Stimulated activated CD4-positive, alpha-beta T cell treated with anti-CD3 and anti-CD28 coated beads, Interleukin-4, amount 100 ng/mL, for 24 hours (primary cell): ENCODE results near the gene KRTAP5-7.
"Not testable (repeated sequence)": the region's sequence is repeated elsewhere in the genome, so short reads cannot be mapped to it uniquely, and the experiment has no call there.

ENCODE experiments used
- DNase-seq: peaks from one replicate; pipeline ENCODE4 v3.0.0-alpha.2; 2020

The KRTAP5-7 gene

DNA sequence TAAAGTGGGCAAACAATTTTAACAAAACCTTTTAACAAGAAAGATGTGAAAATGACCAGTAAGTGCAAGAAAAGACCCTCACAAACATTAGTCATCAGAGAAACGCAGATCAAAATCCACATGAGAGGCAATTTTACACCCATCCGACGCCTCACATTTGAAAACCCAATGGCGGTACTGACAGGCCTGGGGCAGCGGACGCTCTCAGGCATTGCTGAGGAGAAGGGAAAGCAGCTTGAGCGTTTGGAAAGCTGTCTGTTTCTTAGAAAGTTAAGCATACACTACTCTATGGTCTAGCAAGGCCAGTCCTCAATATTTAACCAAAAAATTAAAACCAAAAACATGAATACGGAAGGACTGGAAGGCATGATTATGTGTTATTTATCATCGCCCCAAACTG is 8.8 kb downstream of the KRTAP5-7 start:
- DNase-seq, result no peak

DNA sequence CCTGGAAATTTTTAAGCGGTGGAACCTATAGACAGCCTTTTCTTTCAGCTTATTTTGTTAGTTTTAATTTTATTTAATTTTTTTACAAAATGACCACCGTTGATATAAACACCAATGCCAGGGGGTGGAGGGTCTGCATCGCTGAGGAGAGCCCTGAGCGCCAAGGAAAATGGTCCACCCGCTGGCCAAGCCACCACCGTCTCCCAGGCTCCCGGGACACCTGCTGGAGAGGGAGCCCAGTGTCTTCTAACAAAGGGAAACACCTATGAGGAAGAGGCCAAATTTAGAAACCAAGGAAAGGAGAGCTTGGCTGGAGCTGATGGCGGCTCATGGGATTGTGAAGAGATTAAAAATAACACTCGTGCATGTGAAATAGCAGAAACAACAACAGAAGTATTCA is 10.5 kb downstream of the KRTAP5-7 start:
- no peak for DNase-seq

DNA sequence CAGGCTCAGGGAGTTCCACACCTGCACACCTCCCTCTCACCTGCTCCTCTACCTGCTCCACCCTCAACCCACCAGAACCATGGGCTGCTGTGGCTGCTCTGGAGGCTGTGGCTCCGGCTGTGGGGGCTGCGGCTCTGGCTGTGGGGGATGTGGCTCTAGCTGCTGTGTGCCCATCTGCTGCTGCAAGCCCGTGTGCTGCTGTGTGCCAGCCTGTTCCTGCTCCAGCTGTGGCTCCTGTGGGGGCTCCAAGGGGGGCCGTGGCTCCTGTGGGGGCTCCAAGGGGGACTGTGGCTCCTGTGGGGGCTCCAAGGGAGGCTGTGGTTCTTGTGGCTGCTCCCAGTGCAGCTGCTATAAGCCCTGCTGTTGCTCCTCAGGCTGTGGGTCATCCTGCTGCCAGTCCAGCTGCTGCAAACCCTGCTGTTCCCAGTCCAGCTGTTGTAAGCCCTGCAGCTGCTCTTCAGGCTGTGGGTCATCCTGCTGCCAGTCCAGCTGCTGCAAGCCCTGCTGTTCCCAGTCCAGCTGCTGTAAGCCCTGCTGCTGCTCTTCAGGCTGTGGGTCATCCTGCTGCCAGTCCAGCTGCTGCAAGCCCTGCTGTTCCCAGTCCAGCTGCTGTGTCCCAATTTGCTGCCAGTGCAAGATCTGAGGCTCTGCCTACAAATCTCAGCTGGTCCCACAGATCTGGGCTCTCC is 11.1 kb downstream of the KRTAP5-7 start, which contains the start of gene KRTAP5-8:
Gene KRTAP5-8 (plus strand): TSS at position 49 of the 689 bp plus-strand sequence. CDS start 31 bp downstream, at position 80.
- DNase-seq, result not testable (repeated sequence)

DNA sequence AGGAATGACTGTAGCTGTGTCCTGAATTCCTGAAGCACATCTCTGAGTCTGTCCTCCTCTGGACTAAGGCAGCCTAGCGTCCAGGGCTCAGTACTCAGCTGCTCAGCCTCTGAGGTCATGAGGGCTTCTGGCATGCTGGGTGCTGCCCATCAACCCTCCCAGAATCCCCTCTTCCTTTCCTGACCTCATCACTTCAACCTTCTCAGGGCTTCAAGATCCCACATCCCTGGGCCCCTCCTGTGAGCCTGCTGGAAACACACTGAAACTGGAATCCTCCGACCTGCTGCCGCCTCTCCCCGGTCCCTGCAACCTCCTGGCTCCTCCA is 11.6 kb downstream of the KRTAP5-7 start:
- no peak for DNase-seq

DNA sequence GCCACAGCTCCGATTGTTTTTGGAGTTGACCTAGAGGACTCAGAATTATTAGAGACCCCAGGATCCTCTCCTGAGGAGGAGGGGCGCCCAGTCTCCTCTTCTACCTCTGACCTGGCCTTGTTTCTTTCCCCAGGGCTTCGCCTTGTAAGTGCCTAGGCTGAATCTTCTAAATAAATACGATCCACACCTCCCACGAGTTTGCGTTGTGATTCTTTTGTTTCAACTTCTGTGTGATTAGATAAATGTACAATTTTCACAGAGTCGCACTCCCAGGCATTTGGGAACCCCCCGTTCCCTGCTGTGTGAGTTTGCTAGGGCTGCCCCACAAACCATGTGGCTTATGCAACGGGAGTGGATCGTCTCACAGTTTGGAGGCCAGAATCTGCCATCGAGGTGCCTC is 11.9 kb downstream of the KRTAP5-7 start:
- no peak for DNase-seq

DNA sequence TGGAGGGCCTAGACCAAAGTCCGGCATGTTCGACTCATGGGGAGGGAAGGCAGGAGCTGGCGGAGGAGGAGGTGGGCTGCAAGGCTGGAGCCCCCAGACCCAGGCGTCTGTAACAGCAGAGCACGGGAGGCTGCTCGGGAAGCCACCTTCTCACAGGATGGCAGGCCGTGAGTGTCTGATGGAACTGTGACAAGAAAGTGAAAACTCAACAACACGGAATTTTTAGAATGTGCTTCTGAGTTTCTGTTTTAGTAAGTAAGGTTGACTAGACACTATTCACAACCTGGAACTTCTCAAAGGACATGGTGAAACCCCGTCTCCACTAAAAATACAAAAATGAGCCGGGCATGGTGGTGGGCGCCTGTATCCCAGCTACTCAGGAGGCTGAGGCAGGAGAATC is 12.9 kb downstream of the KRTAP5-7 start:
- DNase-seq, result not testable (repeated sequence)

DNA sequence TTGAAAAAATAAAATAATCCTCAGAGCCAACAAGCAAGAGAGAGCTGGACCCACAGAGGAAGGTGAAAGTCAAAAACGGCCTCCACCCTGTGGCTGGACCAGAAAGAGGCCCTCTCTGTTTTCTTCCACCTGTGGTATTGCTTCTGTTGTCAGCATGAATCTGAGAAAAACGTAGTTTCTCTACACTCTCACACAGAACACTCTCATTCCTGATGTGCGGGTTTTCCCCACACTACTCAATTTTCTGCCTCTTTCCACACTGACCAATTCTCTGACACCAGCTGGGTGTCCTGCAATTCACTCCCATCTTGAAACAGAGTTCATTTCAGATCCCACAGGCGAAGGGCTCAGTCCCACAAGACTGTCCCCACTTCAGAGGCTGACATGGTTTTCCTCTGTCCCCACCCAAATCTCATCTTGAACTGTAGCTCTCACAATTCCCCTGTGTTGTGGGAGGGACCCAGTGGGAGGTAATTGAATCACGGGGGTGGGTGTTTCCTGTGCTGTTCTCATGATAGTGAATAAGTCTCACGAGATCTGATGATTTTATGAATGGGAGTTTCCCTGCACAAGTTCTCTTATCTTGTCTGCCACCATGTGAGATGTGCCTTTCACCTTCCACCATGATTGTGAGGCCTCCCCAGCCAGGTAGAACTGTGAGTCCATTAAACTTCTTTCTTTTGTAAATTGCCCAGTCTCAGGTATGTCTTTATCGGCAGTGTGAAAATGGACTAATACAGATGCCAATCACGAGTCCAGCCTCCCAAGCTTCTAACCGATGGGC is 13.6 kb downstream of the KRTAP5-7 start:
- DNase-seq, result not testable (repeated sequence)

DNA sequence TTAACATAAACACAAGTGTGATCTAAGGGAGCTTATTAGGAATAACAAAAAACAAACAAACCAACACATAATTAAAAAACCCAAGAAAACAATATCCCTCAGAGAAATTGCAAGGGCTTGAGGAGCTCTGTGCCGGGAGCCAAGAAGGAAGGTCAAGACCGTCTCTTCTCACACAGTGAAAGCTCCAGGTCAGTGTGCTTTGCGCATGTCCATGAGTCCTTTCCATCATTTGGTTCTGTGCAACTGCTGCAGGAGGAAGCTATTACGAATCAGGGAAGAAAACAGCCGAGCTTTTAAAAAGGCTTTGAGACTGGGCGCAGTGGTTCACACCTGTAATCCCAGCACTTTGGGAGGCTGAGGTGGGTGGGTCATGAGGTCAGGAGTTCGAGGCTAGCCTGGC is 15.3 kb downstream of the KRTAP5-7 start:
- no peak for DNase-seq

DNA sequence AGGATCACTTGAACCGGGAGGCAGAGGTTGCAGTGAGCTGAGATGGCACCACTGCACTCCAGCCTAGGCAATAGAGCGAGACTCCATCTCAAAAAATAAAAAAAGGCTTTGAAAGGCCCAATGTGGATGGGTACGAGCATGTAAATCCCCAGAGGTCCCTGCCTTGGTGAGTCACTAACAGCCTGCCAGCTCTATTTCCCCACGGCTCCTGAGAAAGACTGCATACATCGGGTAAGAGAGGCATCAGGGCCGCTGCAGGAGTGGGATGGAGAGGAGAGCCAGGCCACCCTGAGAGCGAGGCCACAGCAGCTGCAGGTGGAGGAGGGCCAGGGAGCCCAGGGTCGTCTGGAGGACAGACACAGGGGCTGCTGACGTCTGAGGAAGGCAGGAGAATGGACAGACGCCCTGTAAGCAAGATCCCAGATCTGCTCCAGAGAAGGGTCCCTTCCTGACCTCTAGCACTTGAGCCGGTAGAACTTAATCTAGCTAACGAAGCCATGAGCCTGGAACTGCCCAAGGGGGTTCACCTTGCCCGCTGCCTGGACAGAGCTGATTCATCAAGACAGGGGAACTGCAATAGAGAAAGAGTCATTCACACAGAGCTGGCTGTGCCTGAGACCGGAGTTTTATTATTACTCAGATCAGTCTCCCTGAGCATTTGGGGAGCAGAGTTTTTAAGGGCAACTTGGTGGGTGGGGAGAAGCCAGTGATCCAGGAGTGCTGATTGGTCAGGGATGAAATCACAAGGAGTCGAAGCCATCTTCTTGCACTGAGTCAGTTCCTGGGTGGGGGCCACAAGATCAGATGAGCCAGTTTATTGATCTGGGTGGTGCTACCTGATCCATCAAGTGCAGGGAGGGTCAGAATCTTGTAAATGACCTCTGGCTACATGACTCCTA is 16.1 kb downstream of the KRTAP5-7 start:
- DNase-seq, result no peak

DNA sequence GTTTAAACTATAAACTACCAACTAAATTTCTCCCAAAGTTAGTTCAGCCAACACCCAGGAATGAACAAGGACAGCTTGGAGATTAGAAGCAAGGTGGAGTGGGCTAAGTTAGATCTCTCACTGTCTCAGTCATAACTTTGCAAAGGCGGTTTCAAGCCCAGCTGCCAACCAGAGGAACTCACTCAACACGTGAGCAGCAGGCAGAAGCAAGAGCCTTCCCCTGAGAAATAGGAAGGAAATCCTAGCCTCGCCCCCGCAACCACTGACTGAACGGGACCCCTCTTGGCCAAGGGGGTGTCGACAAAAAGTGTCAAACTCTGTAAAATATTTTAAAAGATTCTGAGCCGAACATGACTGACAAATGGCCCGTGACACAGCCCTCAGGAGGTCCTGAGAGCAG is 16.8 kb downstream of the KRTAP5-7 start:
- no peak for DNase-seq

DNA sequence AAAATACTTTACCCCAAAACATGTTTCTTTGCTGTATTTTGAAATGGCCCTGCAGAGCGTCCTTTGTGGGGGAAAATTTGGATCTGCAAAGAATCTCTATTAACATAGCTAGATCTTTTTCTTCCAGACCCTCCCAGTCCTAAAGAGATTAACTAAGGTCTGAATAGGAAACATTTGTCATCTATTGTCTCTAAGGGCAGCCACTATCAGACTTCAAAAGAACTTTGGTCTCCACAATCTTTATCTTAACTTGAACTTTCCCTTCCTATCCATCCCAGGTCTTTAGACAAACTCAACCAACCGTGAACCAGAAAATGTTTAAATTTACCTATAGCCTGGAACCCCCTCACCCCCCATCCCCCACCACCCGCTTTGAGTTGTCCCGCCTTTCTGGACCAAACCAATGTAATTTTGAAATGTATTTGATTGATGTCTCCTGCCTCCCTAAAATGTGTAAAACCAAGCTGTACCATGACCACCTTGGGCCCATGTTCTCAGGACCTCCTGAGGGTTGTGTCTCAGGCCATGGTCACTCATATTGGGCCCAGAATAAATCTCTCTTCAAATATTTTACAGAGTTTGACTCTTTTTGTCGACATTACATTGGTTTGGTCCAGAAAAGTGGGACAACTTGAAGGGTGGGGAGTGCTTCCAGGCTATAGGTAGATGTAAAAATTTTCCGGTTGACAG is 17.6 kb downstream of the KRTAP5-7 start:
- DNase-seq, result no peak

DNA sequence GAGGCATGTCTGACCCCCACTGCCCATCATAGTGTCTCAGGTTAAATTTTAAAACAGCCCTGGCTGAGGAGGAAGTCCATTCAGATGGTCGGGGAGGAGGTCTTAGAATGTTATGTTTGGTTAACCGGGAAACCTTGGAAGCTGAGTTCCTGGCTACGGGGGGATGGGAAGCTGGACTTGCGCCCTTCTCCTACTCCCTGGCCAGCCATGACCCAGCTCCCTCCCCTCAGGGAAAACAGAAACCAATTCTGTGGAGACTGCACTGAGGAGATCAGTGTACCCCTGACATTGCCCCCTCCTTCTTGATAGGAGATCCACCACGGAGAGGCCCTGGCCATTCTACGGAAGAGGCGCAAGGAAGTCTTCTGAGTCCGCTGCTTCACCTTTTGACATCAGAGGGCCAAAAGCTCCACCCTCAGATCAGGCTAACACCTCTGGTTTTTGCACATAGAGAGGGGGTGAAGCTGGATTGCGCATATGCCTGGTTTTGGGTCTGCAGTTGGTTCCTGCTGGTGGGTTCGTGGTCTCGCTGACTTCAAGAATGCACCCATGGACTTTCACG is 18.4 kb downstream of the KRTAP5-7 start:
- DNase-seq, result no peak

DNA sequence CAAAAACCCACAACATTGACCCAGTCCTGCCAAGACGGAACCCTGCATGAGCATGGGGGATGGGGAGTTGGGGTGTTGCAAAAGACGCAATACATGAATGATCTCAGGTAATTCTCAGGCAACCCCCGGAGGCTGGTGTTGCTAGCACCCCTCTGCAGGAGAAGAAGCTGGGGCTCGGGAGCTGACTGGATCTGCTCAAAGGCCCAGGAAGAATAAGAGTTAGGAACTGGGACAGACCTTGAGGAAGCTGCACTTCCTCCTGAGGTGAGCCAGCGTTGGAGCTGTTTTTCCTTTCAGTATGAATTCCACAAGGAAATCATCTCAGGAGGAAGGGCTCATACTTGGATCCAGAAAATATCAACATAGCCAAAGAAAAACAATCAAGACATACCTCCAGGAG is 21.1 kb downstream of the KRTAP5-7 start, which contains the start of gene KRTAP5-9:
Gene KRTAP5-9 (plus strand): TSS at position 301 of the 400 bp plus-strand sequence. CDS start 238 bp downstream, outside the sequence.
- DNase-seq, result no peak

DNA sequence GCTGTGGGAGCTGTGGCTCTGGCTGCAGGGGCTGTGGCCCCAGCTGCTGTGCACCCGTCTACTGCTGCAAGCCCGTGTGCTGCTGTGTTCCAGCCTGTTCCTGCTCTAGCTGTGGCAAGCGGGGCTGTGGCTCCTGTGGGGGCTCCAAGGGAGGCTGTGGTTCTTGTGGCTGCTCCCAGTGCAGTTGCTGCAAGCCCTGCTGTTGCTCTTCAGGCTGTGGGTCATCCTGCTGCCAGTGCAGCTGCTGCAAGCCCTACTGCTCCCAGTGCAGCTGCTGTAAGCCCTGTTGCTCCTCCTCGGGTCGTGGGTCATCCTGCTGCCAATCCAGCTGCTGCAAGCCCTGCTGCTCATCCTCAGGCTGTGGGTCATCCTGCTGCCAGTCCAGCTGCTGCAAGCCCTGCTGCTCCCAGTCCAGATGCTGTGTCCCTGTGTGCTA is 21.7 kb downstream of the KRTAP5-7 start:
- no peak for DNase-seq

DNA sequence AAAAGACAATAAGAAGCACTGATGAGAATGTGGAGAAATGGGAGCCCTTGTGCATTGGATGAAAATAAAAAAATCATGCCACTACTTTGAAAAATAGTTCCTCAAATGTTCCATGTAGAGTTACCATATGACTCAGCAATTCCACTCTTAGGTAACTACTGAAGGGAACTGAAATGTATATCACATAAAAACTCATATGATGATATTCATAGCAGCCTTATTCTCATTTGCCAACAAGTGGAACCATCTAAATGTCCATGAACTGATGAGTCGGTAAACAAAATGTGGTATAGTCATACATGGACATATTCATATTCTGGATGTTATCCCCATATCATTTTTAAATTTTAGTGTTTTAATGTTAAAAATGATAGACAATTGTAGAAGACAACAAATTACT is 24.6 kb downstream of the KRTAP5-7 start:
- DNase-seq, result no peak

DNA sequence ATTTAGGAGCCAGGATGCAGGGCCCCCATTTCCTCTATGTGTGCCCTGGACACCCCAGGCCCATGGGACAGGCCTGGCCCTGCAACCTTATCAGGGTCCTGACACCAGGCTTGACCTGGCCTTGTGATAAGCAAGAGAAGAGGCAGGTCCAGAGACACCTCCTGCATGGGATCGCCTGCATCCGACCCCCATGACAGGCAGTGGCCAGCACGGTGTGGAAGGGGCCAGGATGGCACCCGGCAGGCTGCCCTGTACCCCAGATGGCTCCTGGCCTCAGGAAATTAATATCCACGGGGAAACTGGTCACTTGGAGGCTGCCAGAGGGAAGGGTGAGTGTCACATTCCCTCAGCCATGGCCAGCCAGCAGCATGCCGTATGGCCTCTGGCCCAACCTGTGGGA is 27.9 kb downstream of the KRTAP5-7 start:
- no peak for DNase-seq

DNA sequence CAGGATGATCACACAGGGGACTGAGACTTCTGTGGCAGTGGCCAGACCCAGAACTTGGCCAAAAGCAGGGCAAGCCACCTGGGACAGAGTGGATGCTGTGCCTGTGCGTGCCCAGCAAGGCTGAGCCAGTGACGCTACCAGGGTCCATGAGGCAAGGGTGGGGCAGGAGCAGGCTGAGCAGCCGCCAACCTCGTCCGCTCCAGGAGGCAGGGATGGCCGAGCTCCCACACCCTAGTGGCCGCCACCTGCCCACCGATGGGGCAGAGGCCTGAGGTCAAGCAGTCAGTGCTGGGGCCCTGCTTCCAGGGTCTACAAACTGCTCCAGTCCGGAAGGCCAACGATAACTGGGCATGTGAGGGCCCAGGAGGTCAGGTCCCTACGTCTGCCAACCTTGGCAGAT is 28.4 kb downstream of the KRTAP5-7 start:
- DNase-seq, result no peak

DNA sequence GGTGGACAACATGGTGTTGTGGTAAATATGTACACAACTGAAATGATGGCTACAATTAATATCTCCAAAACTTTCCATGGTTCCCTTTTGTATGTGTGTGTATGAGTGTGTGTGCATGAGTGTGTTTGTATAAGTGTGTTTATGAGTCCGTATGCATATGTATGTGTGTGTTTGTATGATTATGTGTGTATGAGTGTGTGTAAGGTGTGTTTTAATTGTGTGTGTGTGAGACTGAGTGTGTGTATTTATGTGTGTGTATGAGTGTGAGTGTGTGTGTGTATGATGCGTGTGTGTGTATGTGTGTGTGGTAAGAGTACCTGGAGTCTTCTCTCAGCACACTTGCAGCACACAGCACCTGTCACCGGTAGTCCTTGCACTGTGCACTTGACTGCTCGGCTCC is 29.0 kb downstream of the KRTAP5-7 start:
- DNase-seq, result no peak

DNA sequence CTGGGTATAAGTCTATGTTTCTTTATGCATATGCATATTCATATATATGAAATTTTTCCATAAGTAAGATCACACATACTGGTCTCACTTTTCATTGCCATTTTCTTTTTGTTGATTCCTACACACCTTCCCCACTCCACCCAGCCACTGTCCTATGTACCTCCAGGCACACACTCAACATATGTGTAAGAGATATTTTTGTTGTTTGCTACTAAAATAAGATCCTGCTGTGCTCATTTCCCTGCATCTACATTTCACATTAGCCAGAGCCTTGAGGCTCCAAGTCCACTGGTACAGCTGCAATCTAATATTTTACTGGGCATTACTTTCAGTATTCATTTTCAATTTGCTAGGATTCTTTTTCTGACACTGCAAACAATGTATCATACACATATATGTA is 30.2 kb downstream of the KRTAP5-7 start:
- DNase-seq, result no peak

DNA sequence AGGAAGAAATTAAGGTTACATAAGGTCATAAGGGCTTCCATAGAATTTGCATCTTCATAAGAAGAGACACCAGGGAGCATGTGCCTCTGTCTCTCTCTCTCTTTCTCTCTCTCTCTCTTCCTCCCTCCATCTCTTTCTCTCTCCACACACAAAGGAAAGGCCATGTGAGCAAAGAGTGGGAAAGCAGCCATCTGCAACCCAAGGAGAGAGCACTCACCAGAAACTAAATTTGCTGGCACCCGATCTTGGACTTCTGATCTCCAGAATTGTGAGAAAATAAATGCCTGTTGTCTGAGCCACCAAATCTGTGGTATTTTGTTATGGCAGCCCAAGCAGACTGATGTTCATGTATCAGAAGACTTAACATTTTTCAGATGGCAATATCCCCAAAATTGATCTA is 31.9 kb downstream of the KRTAP5-7 start:
- no peak for DNase-seq

DNA sequence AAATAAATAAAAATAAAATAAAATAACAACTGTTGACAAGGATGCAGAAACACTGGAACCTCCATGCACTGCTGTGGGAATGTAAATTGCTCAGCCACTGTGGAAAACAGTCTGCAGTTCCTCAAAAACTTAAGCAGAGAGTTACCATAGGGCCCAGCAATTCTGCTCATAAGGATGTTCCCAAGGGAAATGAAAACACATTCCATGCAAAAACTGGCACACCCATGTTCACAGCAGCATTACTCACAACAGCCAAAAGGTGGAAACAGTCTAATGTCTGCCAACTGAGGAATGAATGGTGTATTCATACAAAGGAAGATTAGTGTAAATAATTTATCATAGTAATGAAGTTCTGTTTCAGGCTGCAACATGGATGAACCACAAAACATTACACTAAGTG is 35.1 kb downstream of the KRTAP5-7 start:
- DNase-seq, result no peak

DNA sequence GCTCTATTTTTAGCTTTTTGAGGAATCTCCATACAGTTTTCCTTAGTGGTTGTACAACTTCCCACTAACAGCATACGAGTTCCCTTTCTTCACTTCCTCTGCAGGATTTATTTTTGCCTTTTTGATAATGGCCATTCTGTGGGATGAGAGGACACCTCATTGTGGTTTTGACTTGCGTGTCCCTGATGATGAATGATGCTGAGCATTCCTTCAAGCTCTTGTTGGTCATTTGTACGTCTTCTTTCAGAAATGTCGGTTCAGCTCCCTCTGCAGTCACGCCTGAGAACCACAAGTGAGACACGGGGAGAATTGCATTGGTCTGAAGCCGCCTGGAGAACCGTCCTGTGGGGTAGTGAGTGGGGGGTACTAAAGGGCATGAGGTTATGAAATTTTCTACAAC is 36.3 kb downstream of the KRTAP5-7 start:
- peak; percentile 8 for DNase-seq
